GM18909 (cell line): ENCODE measurements around the gene ZNF782.
A peak's percentile ranks its signal among the peaks of the same experiment; 100 is the strongest.
"Not testable (repeated sequence)": the region's sequence is repeated elsewhere in the genome, so short reads cannot be mapped to it uniquely, and the experiment has no call there.

Experiments
- ATAC-seq: cut with Tn5 transposase; IDR thresholded peaks from one replicate; pipeline ENCODE4 v1.9.1; 2021; ENCODE audit warnings: mild to moderate bottlenecking; ENCODE audit not compliant: unreplicated experiment, poor library complexity

ZNF782 gene

DNA sequence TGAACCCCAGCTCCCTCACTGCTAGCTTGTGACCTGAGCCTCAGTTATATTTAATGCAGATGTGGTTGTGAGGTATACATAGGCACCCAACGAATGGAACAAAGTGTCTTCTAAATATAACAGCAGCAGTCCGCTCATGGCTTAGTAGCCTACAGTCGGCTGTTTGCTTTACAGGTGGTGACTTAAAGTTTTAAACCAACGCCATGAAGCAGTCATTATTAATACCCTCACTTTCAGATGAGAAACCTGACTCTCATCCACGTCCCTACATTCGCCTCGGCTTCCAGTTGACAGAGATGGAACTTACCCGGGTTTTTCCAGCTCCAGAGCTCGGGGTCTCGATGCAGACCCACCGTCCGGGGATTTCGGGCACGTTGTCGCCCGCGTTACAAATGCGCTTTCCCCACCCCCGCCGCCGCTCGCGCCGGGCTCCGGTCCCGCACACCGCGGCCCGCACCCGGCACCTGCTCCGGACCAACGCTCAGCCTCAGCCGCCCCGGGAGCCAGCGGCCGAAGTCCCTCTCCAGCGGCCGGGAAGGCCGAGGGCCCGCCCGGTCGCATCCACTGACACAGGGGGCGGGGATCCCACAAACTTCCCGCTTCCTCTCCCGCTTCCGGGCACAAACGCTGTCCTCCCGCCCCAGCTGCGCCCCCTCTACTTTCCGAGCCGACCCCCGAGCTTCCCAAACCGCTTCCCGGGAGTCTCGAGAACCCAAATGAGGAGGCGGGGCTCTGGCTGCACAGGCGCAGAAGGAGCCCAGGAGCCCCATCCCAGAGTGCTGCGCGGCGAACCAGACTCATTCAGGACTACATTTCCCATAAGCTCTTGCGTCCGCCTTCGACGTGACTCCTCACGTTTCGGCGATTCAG, at the start of gene ZNF782:
Gene ZNF782 (minus strand): TSS at position 734 of the 870 bp plus-strand sequence. CDS start 2,553 bp downstream, outside the sequence.
- ATAC-seq, result peak; percentile 86

DNA sequence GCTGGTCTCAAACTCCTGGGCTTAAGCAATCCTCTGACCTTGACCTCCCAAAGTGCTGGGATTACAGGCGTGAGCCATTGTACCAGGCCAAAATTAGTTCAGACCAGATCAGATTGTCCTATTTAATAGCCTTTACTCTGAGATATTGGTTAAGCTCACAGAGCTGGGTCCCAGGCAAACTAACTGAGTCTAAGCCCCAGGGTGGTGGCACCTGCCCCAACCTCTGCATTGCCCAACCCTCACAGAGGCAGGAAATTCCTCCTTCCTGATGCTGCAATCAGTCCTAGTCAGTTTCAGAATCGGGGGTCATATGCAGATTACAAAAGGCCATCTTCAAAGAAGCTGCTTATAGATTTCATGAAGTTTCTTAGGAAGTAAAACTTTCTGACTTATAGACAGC, 45.7 kb upstream of the ZNF782 start:
- not testable (repeated sequence) for ATAC-seq

DNA sequence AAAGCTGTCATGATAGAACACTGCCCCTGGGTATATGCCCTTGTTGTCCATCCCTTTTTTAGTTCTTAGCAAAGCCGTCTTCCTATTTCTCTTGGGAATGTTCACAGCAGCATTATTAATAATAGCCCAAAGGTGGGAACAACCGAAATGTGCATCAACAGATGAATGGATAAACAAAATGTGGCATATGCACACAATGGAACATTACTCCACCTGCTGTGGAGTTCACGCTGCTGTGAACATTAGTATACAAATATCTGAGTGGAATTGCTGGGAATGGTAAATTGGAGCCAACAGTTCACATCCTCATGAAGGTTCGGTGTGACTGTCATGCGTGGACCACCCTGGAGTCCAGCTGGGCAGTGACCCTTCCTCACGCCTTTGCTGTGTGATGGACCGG, 37.8 kb upstream of the ZNF782 start:
- no peak for ATAC-seq

DNA sequence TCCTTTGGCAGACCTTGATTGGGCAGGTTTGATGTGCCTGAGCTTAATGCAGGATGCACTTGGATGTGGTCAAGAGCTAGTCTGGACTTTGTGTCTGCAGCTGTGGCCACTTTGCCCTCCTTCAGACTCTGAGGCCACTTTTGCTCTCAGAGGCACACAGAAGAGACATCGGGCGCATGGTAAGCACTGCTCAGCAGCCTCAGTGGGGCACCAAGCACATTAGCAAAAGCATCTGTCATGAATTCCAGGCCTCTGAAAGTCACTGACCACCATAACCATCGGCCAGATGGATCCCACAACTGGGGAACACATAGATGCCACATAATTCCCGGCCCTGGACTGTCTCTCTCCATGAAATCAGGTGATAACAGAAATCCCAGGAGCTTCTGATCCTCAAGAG, 34.3 kb upstream of the ZNF782 start:
- no peak for ATAC-seq

DNA sequence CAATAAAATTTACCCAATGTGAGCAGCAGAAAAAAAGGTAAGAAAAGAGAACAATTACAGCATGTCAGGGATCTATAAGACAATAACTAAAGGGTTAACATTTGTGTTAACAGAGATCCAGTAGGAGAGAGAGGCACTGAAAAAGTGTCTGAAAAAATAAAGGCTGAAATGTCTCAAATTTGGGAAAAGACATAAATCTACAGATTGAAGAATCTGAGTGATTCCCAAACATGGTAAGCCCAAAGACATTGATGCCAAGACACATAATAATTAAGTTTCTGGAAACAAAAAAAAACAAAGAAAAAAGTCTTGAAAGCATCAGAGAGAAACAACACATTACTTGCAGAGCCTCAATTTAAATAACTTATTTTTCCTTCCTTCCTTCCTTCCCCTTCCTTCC, 31.1 kb upstream of the ZNF782 start:
- ATAC-seq, result no peak

DNA sequence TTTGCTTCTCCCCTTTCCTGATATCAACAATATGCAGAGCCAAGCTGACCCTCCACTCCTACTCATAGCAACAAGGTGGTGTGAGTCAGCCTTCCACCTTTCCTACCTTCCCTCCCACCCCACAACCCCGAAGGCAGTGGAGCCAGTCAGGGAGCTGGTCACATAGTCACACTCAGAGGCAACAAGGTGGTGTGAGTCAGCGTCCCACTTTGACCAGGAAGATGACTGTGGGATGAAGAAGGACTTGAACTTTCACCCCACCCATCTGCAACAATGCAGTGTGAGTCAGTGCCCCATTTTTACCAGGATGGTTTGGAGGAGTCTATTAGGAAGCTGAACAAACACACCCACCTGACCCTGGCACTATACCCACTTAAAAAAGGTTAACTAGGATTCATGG, 30.1 kb upstream of the ZNF782 start:
- ATAC-seq, result no peak

DNA sequence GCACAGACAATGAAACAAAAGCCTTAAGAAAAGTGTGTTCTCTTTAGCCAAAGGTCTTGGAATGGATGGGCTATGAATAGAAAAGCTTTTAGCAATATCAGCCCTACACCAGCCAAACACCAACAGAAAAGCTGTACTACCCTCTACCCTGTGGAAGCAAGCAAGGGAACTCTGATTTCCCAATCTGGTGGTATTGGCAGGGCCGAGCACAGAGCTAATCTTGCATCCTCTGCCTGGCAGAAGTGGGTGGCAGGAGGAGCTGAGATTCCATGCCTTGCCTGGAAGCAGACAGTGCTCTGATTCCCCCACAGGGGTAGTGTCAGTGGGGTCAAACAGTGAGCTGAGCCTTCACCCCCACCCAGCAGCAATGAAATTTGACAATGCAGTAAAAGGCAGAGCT, 29.6 kb upstream of the ZNF782 start:
- no peak for ATAC-seq

DNA sequence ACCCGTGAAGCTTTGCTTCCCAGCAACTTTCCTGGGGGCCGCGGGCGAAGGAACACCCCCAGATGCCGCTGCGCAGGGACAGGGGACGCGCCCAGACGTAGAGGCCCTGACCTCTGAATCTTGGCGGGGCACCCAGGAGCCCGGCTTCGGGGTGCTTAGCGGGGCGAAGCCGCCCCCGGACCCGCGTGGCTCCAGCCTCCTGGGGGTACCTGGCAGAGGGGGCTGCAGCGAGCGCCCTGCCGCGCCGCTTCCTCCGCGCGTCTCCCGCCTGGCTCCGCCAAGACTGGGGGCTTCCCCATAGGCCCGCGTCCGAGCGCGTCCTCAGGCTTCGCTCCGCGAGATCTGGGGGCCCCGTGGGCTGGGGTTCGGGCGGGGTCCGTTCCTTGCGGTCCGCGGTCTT, 23.0 kb upstream of the ZNF782 start:
- no peak for ATAC-seq

DNA sequence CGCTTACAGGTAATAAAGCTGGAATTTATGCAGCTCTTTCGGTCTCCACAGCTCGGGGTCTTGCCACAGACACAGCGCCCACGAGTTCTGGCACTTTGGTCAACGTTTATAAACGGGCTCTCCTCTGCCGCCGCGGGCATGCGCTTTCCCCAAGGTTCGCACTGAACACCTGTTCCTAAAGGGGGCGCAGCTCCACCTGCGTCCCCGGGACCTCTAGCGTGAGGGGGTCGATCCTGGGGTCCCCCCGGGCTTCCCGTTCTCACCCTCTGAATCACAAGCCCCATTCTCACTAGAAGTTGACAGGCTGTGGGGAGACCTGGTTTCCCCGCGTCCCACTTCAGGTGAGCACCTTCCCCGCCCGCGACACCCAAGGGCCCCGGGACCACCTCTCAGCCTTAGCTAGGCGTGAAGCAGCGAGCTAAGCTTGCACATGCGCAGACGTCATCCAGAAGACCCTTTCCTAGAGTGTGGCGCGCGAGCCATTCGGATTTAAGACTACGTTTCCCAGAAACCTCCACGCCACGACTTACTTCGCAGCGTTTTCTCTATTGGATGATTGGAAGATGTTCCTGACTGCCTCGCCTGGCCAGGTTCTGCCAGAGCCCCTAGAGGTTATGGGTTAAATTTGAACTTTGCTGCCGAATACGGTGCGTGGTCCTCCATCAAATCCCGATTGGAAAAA, 21.3 kb upstream of the ZNF782 start:
- peak; percentile 56 for ATAC-seq

DNA sequence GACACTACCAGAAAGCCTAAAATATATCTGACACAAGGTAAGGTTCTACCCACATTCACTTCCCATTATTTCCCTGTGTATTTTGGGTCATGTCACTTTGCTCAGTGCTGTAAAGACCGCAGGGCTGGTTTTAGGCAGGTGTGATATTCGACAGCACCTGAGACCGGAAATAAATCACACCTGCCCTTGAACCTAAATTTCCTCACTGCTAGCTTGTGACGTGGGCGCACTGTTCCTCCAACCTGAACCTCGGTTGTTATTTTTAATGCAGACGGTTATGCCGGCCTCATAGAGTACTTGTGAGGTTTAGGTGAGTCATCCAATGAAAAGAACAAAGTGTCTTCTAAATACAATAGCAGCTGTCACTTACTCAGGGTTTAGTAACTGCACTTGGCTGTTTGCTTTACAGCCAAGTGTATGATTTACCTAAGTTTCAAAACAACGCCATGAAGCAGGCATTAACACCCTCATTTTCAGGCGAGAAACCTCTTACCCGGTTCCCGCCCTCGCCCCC, 20.7 kb upstream of the ZNF782 start:
- peak; percentile 56 for ATAC-seq

DNA sequence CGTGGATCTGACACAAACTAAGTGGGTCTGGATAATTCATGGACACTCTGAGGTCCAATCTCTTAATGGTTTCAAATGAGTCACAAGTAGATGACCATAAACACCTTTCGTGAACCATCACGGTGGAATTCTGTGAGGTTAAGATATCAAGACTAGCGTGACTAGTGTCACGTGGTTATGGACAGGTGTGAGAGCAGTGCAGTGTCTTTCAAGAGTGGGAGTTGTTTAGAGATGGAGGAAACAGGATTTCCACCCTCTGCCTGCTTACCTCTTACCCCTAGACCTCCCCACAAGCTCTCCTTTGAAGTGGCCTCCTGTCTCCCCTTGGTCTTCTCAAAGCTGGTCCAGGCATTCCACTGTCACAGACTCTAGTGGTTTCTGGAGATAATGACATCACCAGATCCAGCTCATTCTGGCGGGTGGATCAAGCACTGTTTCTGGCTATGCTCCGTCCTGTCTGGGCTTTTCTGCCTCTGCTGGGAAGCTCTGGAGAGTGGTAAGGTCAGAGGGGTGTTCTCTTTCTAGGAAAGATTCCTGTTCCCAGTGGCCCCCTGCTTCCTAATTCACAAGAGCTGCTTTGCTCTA, 20.0 kb upstream of the ZNF782 start:
- no peak for ATAC-seq

DNA sequence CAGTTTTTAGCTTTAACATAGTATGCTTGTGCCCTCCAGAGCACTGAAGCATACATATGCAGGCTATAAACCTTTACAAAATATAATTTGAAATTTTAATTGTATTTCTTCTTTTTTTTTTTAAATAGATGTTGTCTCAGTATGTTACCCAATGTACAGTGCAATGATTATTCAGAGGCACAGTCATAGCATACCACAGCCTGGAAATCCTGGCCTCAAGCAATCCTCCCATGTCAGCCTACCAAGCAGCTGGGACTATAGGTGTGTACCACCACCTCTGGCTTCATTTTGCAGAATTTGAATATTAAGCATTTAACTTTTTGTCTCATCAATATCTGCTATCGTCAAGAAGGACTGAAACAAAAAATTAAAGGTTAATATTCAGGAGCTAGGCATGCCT, 16.9 kb upstream of the ZNF782 start:
- no peak for ATAC-seq

DNA sequence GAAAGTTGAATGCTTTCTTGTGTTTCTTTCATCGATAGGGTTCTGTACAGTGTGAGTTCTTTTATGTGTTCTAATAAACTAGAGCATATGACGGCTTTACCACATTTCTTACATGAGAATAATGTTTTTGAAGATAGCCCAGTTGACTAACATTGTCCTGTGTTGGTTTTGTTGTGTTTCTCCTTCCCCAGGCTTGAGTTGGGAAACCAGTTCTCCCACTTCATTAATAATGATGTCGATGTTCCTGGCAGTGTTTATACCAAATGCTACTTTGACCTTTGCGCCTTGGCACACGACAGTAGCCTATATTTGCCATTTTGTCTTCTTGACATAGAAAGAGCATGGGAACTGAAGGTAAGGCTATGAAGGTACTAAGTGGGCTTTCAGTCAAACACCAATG, 14.4 kb upstream of the ZNF782 start:
- no peak for ATAC-seq

DNA sequence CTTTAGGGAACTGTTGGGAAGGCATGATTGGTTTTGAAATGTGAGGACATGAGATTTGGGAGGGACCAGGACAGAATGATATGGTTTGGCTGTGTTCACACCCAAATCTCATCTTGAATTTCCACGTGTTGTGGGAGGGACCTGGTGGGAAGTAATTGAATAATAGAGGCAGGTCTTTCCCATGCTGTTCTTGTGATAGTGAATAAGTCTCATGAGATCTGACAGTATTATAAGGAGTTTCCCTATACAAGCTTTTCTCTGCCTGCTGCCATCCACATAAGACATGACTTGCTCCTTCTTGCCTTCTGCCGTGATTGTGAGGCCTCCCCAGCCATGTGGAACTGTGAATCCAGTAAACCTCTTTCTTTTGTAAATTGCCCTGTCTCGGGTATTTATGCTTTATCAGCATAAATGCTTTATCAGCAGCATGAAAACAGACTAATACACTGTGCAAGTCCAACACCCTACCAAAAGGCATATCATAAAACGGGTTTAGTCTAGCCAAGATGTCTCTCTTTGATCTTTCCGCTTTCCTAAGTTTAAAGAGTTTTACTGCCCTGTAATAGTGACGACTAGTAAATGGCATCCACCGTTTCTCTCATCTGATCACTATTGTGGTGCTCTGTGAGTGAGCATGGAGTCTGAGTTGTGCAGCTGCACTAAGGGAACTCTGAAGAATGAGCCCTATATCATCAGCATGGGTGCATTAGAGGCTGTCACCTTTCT, 12.9 kb upstream of the ZNF782 start:
- ATAC-seq, result no peak

DNA sequence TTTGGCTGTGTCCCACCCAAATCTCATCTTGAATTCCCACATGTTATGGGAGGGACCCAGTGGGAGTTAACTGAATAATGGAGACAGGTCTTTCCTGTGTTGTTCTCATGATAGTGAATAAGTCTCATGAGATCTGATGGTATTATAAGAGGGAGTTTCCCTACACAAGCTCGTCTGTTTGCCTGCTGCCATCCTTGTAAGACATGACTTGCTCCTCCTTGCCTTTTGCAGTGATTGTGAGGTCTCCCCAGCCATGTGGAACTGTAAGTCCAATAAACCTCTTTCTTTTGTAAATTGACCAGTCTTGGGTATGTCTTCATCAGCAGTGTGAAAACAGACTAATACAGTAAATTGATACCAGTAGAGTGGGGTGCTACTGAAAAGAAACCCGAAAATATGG, 10.9 kb upstream of the ZNF782 start:
- ATAC-seq, result not testable (repeated sequence)

DNA sequence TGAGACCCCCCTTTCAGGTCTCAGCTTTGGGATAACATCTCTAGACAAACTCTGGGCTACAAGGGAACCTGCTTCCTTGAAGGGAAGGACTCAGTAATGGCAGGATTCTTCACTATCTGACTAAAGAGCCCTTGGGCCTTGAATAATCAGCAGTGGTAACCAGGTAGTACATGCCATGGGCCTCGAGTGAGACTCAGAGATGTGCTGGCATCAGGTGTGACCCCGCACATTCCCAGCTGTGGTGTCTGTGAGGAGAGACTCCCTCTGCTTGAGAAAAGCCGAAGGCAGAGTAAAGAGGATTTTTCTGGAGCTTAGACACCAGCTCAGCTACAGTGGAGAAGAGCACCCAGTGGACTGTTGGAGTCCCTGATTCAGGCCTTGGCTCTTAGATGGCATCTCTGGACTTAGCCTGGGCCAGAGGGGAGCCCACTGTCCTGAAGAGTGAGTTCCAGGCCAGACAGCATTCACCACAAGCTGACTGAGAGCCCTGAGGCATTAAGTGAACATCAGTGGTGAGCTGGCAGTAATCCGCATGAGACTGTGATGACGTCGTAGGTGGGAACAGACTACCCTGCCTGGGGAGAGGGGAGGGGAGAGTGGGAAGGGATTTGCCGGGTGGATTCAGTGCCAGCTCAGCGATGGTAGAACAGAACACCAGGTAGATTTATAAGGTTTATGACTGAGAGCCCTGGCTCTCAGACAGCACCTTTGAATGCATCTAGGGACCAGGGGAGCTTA, 5.3 kb upstream of the ZNF782 start:
- no peak for ATAC-seq

DNA sequence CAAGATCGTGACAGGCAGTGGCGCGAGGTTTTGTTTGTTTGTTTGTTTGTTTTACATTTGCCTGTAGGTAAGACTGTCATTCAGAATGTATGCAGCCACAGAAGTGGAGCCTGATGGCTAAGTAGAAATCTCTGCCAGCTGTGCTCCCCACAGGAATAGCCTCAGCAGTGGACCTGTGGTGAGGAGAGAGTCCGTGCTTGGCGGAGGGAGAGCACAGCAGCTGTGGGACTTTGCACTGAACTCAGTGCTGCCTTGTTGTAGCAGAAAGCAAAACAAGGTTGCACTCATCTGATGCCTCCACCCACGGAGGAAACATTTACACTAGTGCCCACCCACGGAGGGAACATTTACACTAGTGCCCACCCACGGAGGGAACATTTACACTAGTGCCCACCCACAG, 4.4 kb upstream of the ZNF782 start:
- ATAC-seq, result no peak

DNA sequence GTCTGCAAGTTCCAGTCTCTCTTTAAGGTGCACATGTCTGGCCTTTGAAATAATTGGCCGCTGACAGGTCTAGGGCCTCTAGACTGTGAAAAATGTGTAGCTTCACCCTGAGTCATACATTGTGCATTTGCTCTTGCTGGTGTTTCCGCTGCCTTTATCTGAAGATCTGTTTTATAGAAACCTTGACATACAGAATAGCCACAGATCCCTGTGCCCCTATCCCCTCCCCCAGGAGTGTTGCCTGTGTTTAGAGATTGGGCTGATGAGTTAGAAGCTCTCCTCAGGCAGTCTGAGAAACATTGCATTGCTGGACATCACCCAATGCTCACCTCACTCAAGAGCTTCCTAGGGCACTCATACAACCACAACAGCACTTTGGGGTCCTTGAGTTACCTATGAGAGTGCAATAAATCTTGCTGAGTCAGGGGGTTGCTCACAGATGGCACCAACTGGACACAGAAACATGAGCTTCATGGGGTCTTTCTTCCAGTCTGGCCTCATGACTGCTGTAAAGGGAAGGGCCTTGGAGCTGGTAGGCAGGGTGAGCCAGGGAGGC, 3.8 kb upstream of the ZNF782 start:
- no peak for ATAC-seq
